SK-N-SH (cell line): Measurements from ENCODE around the gene BTN3A1. TPM values are rescaled to one million over a fixed set of nuclear protein-coding genes. Genes with fewer than 3 reads are reported as not detected.

Experiments used
- CTCF ChIA-PET: fragments of 300-600, 350-600 bp; formaldehyde crosslinking; extraction: SDS; loops from one replicate; lab custom pipeline; 2021; lab: Yijun Ruan, JAX
- POLR2A ChIA-PET: fragments of 350-600 bp; sonication (Branson Sonifier 250); formaldehyde crosslinking; extraction: SDS; loops from one replicate; lab custom pipeline; 2020; ENCODE audit warnings: antibody characterized with exemption, inconsistent platforms; lab: Yijun Ruan, JAX
- DNase-seq: peaks from one replicate; pipeline ENCODE4 v3.0.0; 2012
- H2AFZ ChIP-seq: fragments of 200-600 bp; sonication (generic); 2 replicates; pipeline ENCODE4 v1.8.1; 2016; ENCODE audit warnings: antibody characterized with exemption, mild to moderate bottlenecking, low read depth
- H3F3A ChIP-seq: fragments of 200-600 bp; sonication (generic); replicated peaks from 2 replicates; pipeline ENCODE3; 2016; ENCODE audit warnings: antibody characterized with exemption, mild to moderate bottlenecking; ENCODE audit not compliant: insufficient read depth
- H3K27ac ChIP-seq, 2 experiments: fragments of 200-500 bp in 1 of 2; fragments of 200-600 bp in 1 of 2; sonication (Bioruptor generic) in 1 of 2; sonication (generic), shearing (Covaris generic) in 1 of 2; 2 replicates each; pipeline versions ENCODE4 v1.5.1 to v1.6.1; 2014 to 2016; ENCODE audit warnings: low read depth in 2 of 2, inconsistent platforms in 1 of 2, low read length in 1 of 2, mild to moderate bottlenecking in 1 of 2, mixed read lengths in 1 of 2
- H3K27me3 ChIP-seq: fragments of 200-600 bp; sonication (generic), shearing (Covaris generic); 2 replicates; pipeline ENCODE4 v1.6.1; 2016; ENCODE audit warnings: mixed run types; ENCODE audit not compliant: insufficient read depth
- H3K36me3 ChIP-seq, 2 experiments: fragments of 200-500 bp in 1 of 2; fragments of 200-600 bp in 1 of 2; sonication (Bioruptor generic) in 1 of 2; sonication (generic) in 1 of 2; replicated peaks in 1 of 2; 2 replicates each; pipeline versions ENCODE3 to v1.5.1; 2014 to 2016; ENCODE audit warnings: low read length in 1 of 2, mild to moderate bottlenecking in 1 of 2; ENCODE audit not compliant: insufficient read depth in 2 of 2, control insufficient read depth in 1 of 2
- H3K4me1 ChIP-seq, 2 experiments: fragments of 200-500 bp in 1 of 2; fragments of 200-600 bp in 1 of 2; sonication (Bioruptor generic) in 1 of 2; sonication (generic), shearing (Covaris generic) in 1 of 2; 2 replicates each; pipeline versions ENCODE4 v1.5.1 to v1.6.1; 2014 to 2016; ENCODE audit warnings: low read depth in 1 of 2, low read length in 1 of 2, mixed run types in 1 of 2; ENCODE audit not compliant: insufficient read depth in 2 of 2, control insufficient read depth in 1 of 2
- H3K4me2 ChIP-seq: fragments of 200-600 bp; sonication (generic), shearing (Covaris generic); 2 replicates; pipeline ENCODE4 v1.6.1; 2017; ENCODE audit warnings: mixed run types
- H3K4me3 ChIP-seq, 2 experiments: fragments of 200-500 bp in 1 of 2; fragments of 200-600 bp in 1 of 2; sonication (Bioruptor generic) in 1 of 2; sonication (generic), shearing (Covaris generic) in 1 of 2; 2 replicates each; pipeline versions ENCODE4 v1.5.1 to v1.8.1; 2014 to 2016; ENCODE audit warnings: low read depth in 2 of 2, inconsistent platforms in 1 of 2, low read length in 1 of 2, mild to moderate bottlenecking in 1 of 2, mixed read lengths in 1 of 2, moderate library complexity in 1 of 2
- H3K79me2 ChIP-seq: fragments of 200-600 bp; sonication (generic); 2 replicates; pipeline ENCODE4 v1.8.1; 2017; ENCODE audit warnings: mild to moderate bottlenecking; ENCODE audit not compliant: insufficient read depth
- H3K9ac ChIP-seq: fragments of 200-600 bp; sonication (generic); 2 replicates; pipeline ENCODE4 v1.6.1; 2017; ENCODE audit warnings: mixed run types
- H3K9me2 ChIP-seq: fragments of 200-600 bp; sonication (generic); 2 replicates; pipeline ENCODE4 v1.6.1; 2017; ENCODE audit warnings: mixed run types
- H3K9me3 ChIP-seq: fragments of 200-600 bp; sonication (generic); 2 replicates; pipeline ENCODE4 v1.6.1; 2017; ENCODE audit warnings: mixed run types, mild to moderate bottlenecking, moderate library complexity
- H4K20me1 ChIP-seq: fragments of 200-600 bp; sonication (generic); 2 replicates; pipeline ENCODE4 v1.6.1; 2017; ENCODE audit warnings: mild to moderate bottlenecking, mixed run types; ENCODE audit not compliant: insufficient read depth
- CTCF ChIP-seq: fragments of 200-600 bp; sonication (generic); IDR thresholded peaks from 2 replicates; pipeline ENCODE4 v1.6.1; 2017; ENCODE audit warnings: antibody characterized with exemption, mild to moderate bottlenecking, moderate library complexity
- EP300 ChIP-seq, 2 experiments: IDR thresholded peaks; 2 replicates each; pipeline versions ENCODE4 v1.4.0 to v1.6.1; 2012; ENCODE audit warnings: borderline replicate concordance in 1 of 2, low read depth in 1 of 2, low read length in 1 of 2
- FOSL2 ChIP-seq: IDR thresholded peaks from 2 replicates; pipeline ENCODE4 v1.4.0; 2012; ENCODE audit warnings: low read depth, mild to moderate bottlenecking, moderate library complexity, borderline replicate concordance
- MXI1 ChIP-seq: IDR thresholded peaks from 2 replicates; pipeline ENCODE4 v1.6.1; 2012; ENCODE audit warnings: mild to moderate bottlenecking, low read depth, low read length, improper control_type of control experiment
- NFIC ChIP-seq: IDR thresholded peaks from 2 replicates; pipeline ENCODE4 v1.4.0; 2012; ENCODE audit warnings: borderline replicate concordance
- NRF1 ChIP-seq: IDR thresholded peaks from 2 replicates; pipeline ENCODE4 v1.6.1; 2012; ENCODE audit warnings: low read depth, mild to moderate bottlenecking, low read length
- POLR2AphosphoS5 ChIP-seq: IDR thresholded peaks from 2 replicates; pipeline ENCODE4 v1.6.1; 2012; ENCODE audit warnings: low read depth, low read length
- RFX5 ChIP-seq: IDR thresholded peaks from 2 replicates; pipeline ENCODE4 v1.6.1; 2012; ENCODE audit warnings: mild to moderate bottlenecking, improper control_type of control experiment, low read length
- SIN3A ChIP-seq: IDR thresholded peaks from 2 replicates; pipeline ENCODE4 v1.6.1; 2012; ENCODE audit warnings: low read depth, mild to moderate bottlenecking, low read length, moderate library complexity, borderline replicate concordance
- SMC3 ChIP-seq: IDR thresholded peaks from 2 replicates; pipeline ENCODE4 v1.6.1; 2012; ENCODE audit warnings: low read depth, low read length, improper control_type of control experiment
- TAF1 ChIP-seq: IDR thresholded peaks from 2 replicates; pipeline ENCODE4 v1.6.1; 2012; ENCODE audit warnings: low read depth, mild to moderate bottlenecking, low read length, moderate library complexity, borderline replicate concordance
- TEAD4 ChIP-seq: IDR thresholded peaks from 2 replicates; pipeline ENCODE4 v1.4.0; 2012; ENCODE audit warnings: mild to moderate bottlenecking, borderline replicate concordance; ENCODE audit not compliant: insufficient read depth
- WGBS: methylation state at CpG from one replicate; pipeline ENCODE4 v1.1.6; 2017; ENCODE audit warnings: low lambda C conversion rate; 5-methylcytosine and 5-hydroxymethylcytosine counted together
- polyA plus RNA-seq, 3 experiments: library from polyadenylated mRNA; depleted of rRNA; stranded (reverse); fragments of >200 nt; gene quantifications; 2 replicates each; pipeline ENCODE4 v1.2.3, GENCODE V29; 2012
- TF ChIP-seq, protein P1 (sequence below): IDR thresholded peaks from 2 replicates; pipeline ENCODE4 v1.4.0; 2012; ENCODE audit warnings: low read depth

Gene BTN3A1
- polyA plus RNA-seq, 1 of the 3 experiments (the other 2 are of a cell fraction) = 14.2 TPM

DNA sequence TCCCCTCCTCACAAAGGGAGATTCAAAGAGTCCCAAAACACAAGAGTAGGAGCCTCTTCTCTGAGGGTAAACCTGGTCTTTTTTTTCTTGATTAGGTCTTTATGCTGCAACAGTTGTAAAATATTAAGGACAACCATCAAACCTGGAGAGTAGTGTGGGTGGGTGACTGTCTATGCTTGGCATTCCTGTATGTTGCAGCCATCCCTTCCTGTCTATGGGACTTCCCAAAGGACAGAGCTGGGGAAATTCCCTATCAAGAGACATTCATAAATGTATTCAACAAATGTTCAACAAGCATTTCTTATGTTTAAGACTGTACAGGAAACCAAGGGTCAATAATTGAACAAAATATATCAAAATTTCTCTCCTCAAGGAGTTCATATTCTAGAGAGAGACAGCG, 13.6 kb upstream of the BTN3A1 start:
- no peaks in the 10 kb centered on the region for H4K20me1 ChIP-seq
- H3F3A ChIP-seq = no peaks in the 10 kb centered on the region
- H3K27ac ChIP-seq = no peak overlapping the region
- H3K9ac ChIP-seq = no peak overlapping the region
- ChIA-PET CTCF (no interaction called here), POLR2A (no interaction called here)
- 100% methylated on average over 1 of the region's 1 CpG for WGBS
- no peak overlapping the region for H3K4me2 ChIP-seq
- H3K4me1 ChIP-seq = peaks cover 0 to 12% of the 10 kb centered on the region in 2 experiments; a peak in 1 of 4 replicates
- peaks cover 0 to 22% of the 10 kb centered on the region in 2 experiments for H3K36me3 ChIP-seq
- H3K79me2 ChIP-seq = no peaks in the 10 kb centered on the region; the same call in 1 of the 2 replicates
- no peaks in the 10 kb centered on the region for H3K9me2 ChIP-seq
- no peak overlapping the region for H2AFZ ChIP-seq
- H3K4me3 ChIP-seq = no peak overlapping the region
- DNase-seq = no peak
- TF ChIP-seq SMC3 = no peak
- TF ChIP-seq EP300 (IDR thresholded peaks at IDR 0.05; ENCODE audit: borderline replicate concordance in 1 of 2, low read depth in 1 of 2, low read length in 1 of 2) = no peak
- no peak for TF ChIP-seq TEAD4
- TF ChIP-seq POLR2AphosphoS5 = no peak
- TF ChIP-seq MXI1 = no peak
- TF ChIP-seq SIN3A = no peak
- H3K9me3 ChIP-seq = no peaks in the 10 kb centered on the region
- no peaks in the 10 kb centered on the region for H3K27me3 ChIP-seq

DNA sequence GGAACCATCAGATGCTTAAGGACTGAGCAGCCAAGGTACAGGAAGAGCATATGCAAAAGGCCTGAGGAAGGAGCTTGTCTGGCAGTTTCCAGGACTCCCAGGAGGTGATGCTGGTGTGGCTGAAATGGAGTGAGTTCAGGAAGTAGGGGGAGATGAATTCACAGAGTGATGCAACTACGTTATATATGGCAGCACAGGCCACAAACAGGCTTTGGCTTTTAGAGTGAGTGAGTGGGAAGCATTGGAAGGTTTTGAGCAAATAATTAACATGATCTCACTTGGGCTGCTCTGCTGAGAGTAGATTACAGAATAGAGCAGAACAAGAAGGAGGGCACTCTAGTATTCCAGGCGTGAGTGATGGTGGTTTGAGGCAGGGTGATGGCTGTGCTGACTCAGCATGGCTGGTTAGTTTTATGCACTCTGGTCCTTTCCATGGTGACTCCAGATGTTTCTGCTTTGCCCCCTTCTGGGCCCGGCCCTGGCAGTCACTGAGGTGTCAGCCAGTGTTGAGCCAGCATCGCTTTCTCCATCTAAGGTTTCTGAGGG, 12.7 kb upstream of the BTN3A1 start:
- CTCF ChIA-PET = no interaction called here
- Histone ChIP-seq H3K36me3 (peaks cover 0 to 22% of the 10 kb centered on the region in 2 experiments), H3K27ac (no peak overlapping the region)

More for the DNA sequence above, 12.7 kb upstream of the BTN3A1 start:
- no peaks in the 10 kb centered on the region for H3K9me3 ChIP-seq
- H3K9ac ChIP-seq = no peak overlapping the region
- DNase-seq = no peak
- no peak overlapping the region for H2AFZ ChIP-seq
- H3K27me3 ChIP-seq = no peaks in the 10 kb centered on the region
- no peaks in the 10 kb centered on the region for H4K20me1 ChIP-seq
- H3K9me2 ChIP-seq = no peaks in the 10 kb centered on the region
- no peak overlapping the region for H3K4me3 ChIP-seq
- H3K4me1 ChIP-seq = peaks cover 0 to 9% of the 10 kb centered on the region in 2 experiments; a peak in 2 of 4 replicates
- POLR2A ChIA-PET = no interaction called here
- H3K79me2 ChIP-seq = no peaks in the 10 kb centered on the region
- H3F3A ChIP-seq = peaks cover 5% of the 10 kb centered on the region
- TF ChIP-seq POLR2AphosphoS5 (no peak), NRF1 (no peak), MXI1 (no peak), CTCF (no peak), RFX5 (no peak), TEAD4 (no peak), FOSL2 (no peak), TAF1 (no peak), NFIC (no peak)
- TF ChIP-seq, protein P1, sequence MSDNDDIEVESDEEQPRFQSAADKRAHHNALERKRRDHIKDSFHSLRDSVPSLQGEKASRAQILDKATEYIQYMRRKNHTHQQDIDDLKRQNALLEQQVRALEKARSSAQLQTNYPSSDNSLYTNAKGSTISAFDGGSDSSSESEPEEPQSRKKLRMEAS = no peak
- H3K4me2 ChIP-seq = no peak overlapping the region
- 100% methylated on average over 3 of the region's 4 CpGs for WGBS
